Neural crest cell (in vitro differentiated cells): ENCODE data around the gene CD38. TPM values are rescaled to one million over a fixed set of nuclear protein-coding genes. Genes with fewer than 3 reads are reported as not detected.

Experiments used
- DNase-seq: peaks from one replicate; pipeline ENCODE4 v3.0.0; 2021; ENCODE audit warnings: low read depth, mixed read lengths, low spot score
- H3K27ac Mint-ChIP-seq: one replicate; pipeline ENCODE4 v1.8.0; 2021; ENCODE audit warnings: mild to moderate bottlenecking, mixed read lengths; ENCODE audit not compliant: unreplicated experiment
- H3K27me3 Mint-ChIP-seq: 2 replicates; pipeline ENCODE4 v1.8.0; 2021; ENCODE audit warnings: low read depth, mild to moderate bottlenecking, mixed read lengths
- H3K36me3 Mint-ChIP-seq: 2 replicates; pipeline ENCODE4 v1.8.0; 2021; ENCODE audit warnings: low read depth, mild to moderate bottlenecking, mixed read lengths
- H3K4me1 Mint-ChIP-seq: 2 replicates; pipeline ENCODE4 v1.8.0; 2021; ENCODE audit warnings: mixed read lengths
- H3K4me3 Mint-ChIP-seq: one replicate; pipeline ENCODE4 v1.8.0; 2021; ENCODE audit warnings: mild to moderate bottlenecking, mixed read lengths
- H3K9me3 Mint-ChIP-seq: 2 replicates; pipeline ENCODE4 v1.8.0; 2021; ENCODE audit warnings: mixed read lengths
- CTCF ChIP-seq: fragments of 200-600 bp; sonication (generic); conservative IDR thresholded peaks from 2 replicates; pipeline ENCODE4 v1.5.0; 2021; ENCODE audit warnings: antibody characterized with exemption, mild to moderate bottlenecking
- total RNA-seq: library from RNA; stranded (reverse); gene quantifications from 2 replicates; pipeline ENCODE4 v1.2.1, GENCODE V29; 2021

CD38 gene
- total RNA-seq, 1 donor from 2014 or later = 0.05 TPM

- Mint-ChIP-seq H3K36me3 (no peaks in the 10 kb centered on the region), H3K9me3 (peaks cover 2% of the 10 kb centered on the region), H3K27ac (no peak overlapping the region), H3K27me3 (no peaks in the 10 kb centered on the region), H3K4me1 (no peaks in the 10 kb centered on the region), H3K4me3 (no peak overlapping the region)
- TF ChIP-seq CTCF = no peak
- no peak for DNase-seq
Measured at GRCh38 chr4:15890246-15890829, 112.2 kb downstream of the CD38 start.

- H3K4me1 Mint-ChIP-seq = no peaks in the 10 kb centered on the region
- no peaks in the 10 kb centered on the region for H3K27me3 Mint-ChIP-seq
- TF ChIP-seq CTCF = no peak
- H3K36me3 Mint-ChIP-seq = no peaks in the 10 kb centered on the region
- DNase-seq = no peak
- no peak overlapping the region for H3K27ac Mint-ChIP-seq
- H3K9me3 Mint-ChIP-seq = peaks cover 2% of the 10 kb centered on the region
- no peak overlapping the region for H3K4me3 Mint-ChIP-seq
Measured at GRCh38 chr4:15891312-15891711, 113.2 kb downstream of the CD38 start.

- Mint-ChIP-seq H3K27ac (no peak overlapping the region), H3K4me1 (peaks cover 10% of the 10 kb centered on the region), H3K4me3 (no peak overlapping the region), H3K9me3 (peaks cover 5% of the 10 kb centered on the region), H3K36me3 (no peaks in the 10 kb centered on the region), H3K27me3 (no peaks in the 10 kb centered on the region)
- DNase-seq = no peak
- no peak for TF ChIP-seq CTCF
Measured at GRCh38 chr4:15893962-15894361, 115.8 kb downstream of the CD38 start.

- TF ChIP-seq CTCF = no peak
- no peak for DNase-seq
- H3K9me3 Mint-ChIP-seq = peaks cover 5% of the 10 kb centered on the region
- H3K27me3 Mint-ChIP-seq = no peaks in the 10 kb centered on the region
- H3K4me1 Mint-ChIP-seq = peaks cover 10% of the 10 kb centered on the region
- H3K4me3 Mint-ChIP-seq = no peak overlapping the region
- no peak overlapping the region for H3K27ac Mint-ChIP-seq
- H3K36me3 Mint-ChIP-seq = no peaks in the 10 kb centered on the region
Measured at GRCh38 chr4:15894393-15894792, 116.3 kb downstream of the CD38 start.

- no peaks in the 10 kb centered on the region for H3K36me3 Mint-ChIP-seq
- H3K4me1 Mint-ChIP-seq = peaks cover 10% of the 10 kb centered on the region
- TF ChIP-seq CTCF = no peak
- H3K27me3 Mint-ChIP-seq = no peaks in the 10 kb centered on the region
- DNase-seq = no peak
- no peak overlapping the region for H3K27ac Mint-ChIP-seq
- peaks cover 5% of the 10 kb centered on the region for H3K9me3 Mint-ChIP-seq
- H3K4me3 Mint-ChIP-seq = no peak overlapping the region
Measured at GRCh38 chr4:15894921-15895916, 117.1 kb downstream of the CD38 start.
